ENCODE data around the gene BTN2A1.
"Not testable (repeated sequence)": the region's sequence is repeated elsewhere in the genome, so short reads cannot be mapped to it uniquely, and the experiment has no call there.

The BTN2A1 gene

GRCh38 chr6:26493258-26493657 lies 35.5 kb downstream of the BTN2A1 start:
- DNase-seq (ENCODE audit: low read depth), result peak; percentile 56

- DNase-seq (ENCODE audit: low read depth), result no peak
These were observed 36.4 kb downstream of the BTN2A1 start for GRCh38 chr6:26494117-26494516.

- DNase-seq (ENCODE audit: low read depth), result no peak
These were observed 37.5 kb downstream of the BTN2A1 start for GRCh38 chr6:26495281-26495680.

- no peak for DNase-seq (ENCODE audit: low read depth)
These were observed 39.9 kb downstream of the BTN2A1 start for GRCh38 chr6:26497610-26498009.

GRCh38 chr6:26500102-26500501 lies 42.3 kb downstream of the BTN2A1 start, which contains the start of gene BTN1A1:
BTN1A1 (plus strand) TSS chr6:26500303; CDS start chr6:26501287, 984 bp downstream.
- no peak for DNase-seq (ENCODE audit: low read depth)

GRCh38 chr6:26501482-26501986 lies 43.8 kb downstream of the BTN2A1 start:
- no peak for DNase-seq (ENCODE audit: low read depth)

GRCh38 chr6:26502165-26502564 lies 44.4 kb downstream of the BTN2A1 start:
- DNase-seq (ENCODE audit: low read depth), result no peak

- DNase-seq (ENCODE audit: low read depth), result no peak
These were observed 44.9 kb downstream of the BTN2A1 start for GRCh38 chr6:26502626-26503025.

- no peak for DNase-seq (ENCODE audit: low read depth)
These were observed 49.9 kb downstream of the BTN2A1 start for GRCh38 chr6:26507658-26508057.

GRCh38 chr6:26511033-26511432 lies 53.3 kb downstream of the BTN2A1 start:
- DNase-seq (ENCODE audit: low read depth), result not testable (repeated sequence)

GRCh38 chr6:26514984-26515383 lies 57.2 kb downstream of the BTN2A1 start:
- DNase-seq (ENCODE audit: low read depth), result no peak

GRCh38 chr6:26516481-26517427 lies 59.0 kb downstream of the BTN2A1 start:
- DNase-seq (ENCODE audit: low read depth), result no peak

Data from ELR (cell line).